HepG2 (cell line): ENCODE data around the gene PTS.

Experiments used
- EP300 ChIP-seq, 3 experiments: sonication (generic) in 1 of 3; formaldehyde crosslinking in 1 of 3; IDR thresholded peaks; 2 replicates each; pipeline versions ENCODE4 v1.5.1 to v1.6.1; 2011 to 2020; ENCODE audit warnings: low read depth in 2 of 3, low read length in 2 of 3, borderline replicate concordance in 1 of 3, improper control_type of control experiment in 1 of 3, mild to moderate bottlenecking in 1 of 3, missing genetic modification reagents in 1 of 3, moderate library complexity in 1 of 3
- HOXA7 ChIP-seq: sonication (generic); formaldehyde crosslinking; IDR thresholded peaks from 2 replicates; pipeline ENCODE4 v1.8.1; 2022; ENCODE audit warnings: mild to moderate bottlenecking, missing genetic modification reagents, moderate library complexity
- KLF16 ChIP-seq, 2 experiments: sonication (generic) in 1 of 2; formaldehyde crosslinking in 1 of 2; IDR thresholded peaks; 2 replicates each; pipeline versions ENCODE4 v1.6.1 to v1.8.0; 2016 to 2023; ENCODE audit warnings: missing genetic modification reagents in 2 of 2, missing compliant biosample characterization in 1 of 2
- MTF2 ChIP-seq: sonication (generic); formaldehyde crosslinking; IDR thresholded peaks from 2 replicates; pipeline ENCODE4 v1.5.0; 2020; ENCODE audit warnings: missing genetic modification reagents, borderline replicate concordance
- POLR2A ChIP-seq, 2 experiments: IDR thresholded peaks; 2 replicates each; pipeline ENCODE4 v1.6.1; 2011; ENCODE audit warnings: low read depth in 2 of 2, low read length in 2 of 2, mild to moderate bottlenecking in 1 of 2, moderate library complexity in 1 of 2; ENCODE audit not compliant: insufficient read depth in 1 of 2
- SMAD9 ChIP-seq: sonication (generic); formaldehyde crosslinking; IDR thresholded peaks from 2 replicates; pipeline ENCODE4 v1.5.1; 2020; ENCODE audit warnings: mild to moderate bottlenecking, missing genetic modification reagents
- SP4 ChIP-seq: sonication (generic); formaldehyde crosslinking; IDR thresholded peaks from 2 replicates; pipeline ENCODE4 v1.8.1; 2023; ENCODE audit warnings: mild to moderate bottlenecking, missing genetic modification reagents
- TBP ChIP-seq: sonication (generic); formaldehyde crosslinking; IDR thresholded peaks from 2 replicates; pipeline ENCODE4 v1.5.0; 2020; ENCODE audit warnings: missing genetic modification reagents
- ZFP37 ChIP-seq: sonication (generic); formaldehyde crosslinking; IDR thresholded peaks from 2 replicates; pipeline ENCODE4 v1.4.0; 2020; ENCODE audit warnings: missing genetic modification reagents, borderline replicate concordance
- ZNF670 ChIP-seq: sonication (generic); formaldehyde crosslinking; IDR thresholded peaks from 2 replicates; pipeline ENCODE4 v1.8.0; 2022; ENCODE audit warnings: mild to moderate bottlenecking, missing genetic modification reagents, borderline replicate concordance
- ZNF674 ChIP-seq: sonication (generic); formaldehyde crosslinking; IDR thresholded peaks from 2 replicates; pipeline ENCODE4 v1.5.0; 2020; ENCODE audit warnings: low read depth, mild to moderate bottlenecking, missing genetic modification reagents
- TF ChIP-seq, protein P1 (sequence below): sonication (generic); formaldehyde crosslinking; IDR thresholded peaks from 2 replicates; pipeline ENCODE4 v1.5.0; 2020; ENCODE audit warnings: mild to moderate bottlenecking, missing genetic modification reagents
- TF ChIP-seq, protein P2 (sequence below): sonication (generic); formaldehyde crosslinking; IDR thresholded peaks from 2 replicates; pipeline ENCODE4 v1.5.0; 2020; ENCODE audit warnings: mild to moderate bottlenecking, missing genetic modification reagents, moderate library complexity
- TF ChIP-seq, protein P3 (sequence below): sonication (generic); formaldehyde crosslinking; conservative IDR thresholded peaks from 2 replicates; pipeline ENCODE4 v1.4.0; 2020; ENCODE audit warnings: missing genetic modification reagents

DNA sequence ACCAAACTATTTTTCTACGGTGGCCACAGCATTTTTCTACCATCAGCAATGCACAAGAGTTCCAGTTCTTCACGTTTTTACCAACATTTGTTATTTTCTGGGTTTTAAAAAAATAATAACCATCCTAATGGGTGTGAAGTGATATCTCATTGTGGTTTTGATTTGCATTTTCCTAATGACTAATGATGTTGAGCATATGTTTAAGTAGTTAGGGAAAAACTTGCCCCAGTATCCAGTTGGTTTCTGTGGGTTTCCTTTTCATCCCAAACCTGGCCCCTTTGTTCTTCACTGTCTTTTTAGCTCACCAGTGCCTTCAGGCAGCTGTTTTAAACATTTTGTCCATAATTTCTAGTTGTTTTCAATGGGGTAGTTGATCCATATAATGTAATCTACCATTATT, 14.7 kb upstream of the PTS start:
- TF ChIP-seq, protein P1, sequence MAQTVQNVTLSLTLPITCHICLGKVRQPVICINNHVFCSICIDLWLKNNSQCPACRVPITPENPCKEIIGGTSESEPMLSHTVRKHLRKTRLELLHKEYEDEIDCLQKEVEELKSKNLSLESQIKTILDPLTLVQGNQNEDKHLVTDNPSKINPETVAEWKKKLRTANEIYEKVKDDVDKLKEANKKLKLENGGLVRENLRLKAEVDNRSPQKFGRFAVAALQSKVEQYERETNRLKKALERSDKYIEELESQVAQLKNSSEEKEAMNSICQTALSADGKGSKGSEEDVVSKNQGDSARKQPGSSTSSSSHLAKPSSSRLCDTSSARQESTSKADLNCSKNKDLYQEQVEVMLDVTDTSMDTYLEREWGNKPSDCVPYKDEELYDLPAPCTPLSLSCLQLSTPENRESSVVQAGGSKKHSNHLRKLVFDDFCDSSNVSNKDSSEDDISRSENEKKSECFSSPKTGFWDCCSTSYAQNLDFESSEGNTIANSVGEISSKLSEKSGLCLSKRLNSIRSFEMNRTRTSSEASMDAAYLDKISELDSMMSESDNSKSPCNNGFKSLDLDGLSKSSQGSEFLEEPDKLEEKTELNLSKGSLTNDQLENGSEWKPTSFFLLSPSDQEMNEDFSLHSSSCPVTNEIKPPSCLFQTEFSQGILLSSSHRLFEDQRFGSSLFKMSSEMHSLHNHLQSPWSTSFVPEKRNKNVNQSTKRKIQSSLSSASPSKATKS, result no peak
- no peak for TF ChIP-seq EP300 (IDR thresholded peaks at IDR 0.05; ENCODE audit: low read depth in 2 of 2, low read length in 2 of 2)
- TF ChIP-seq EP300 (CRISPR knock-in tag; IDR thresholded peaks at IDR 0.05; ENCODE audit: borderline replicate concordance), result no peak
- TF ChIP-seq, protein P2, sequence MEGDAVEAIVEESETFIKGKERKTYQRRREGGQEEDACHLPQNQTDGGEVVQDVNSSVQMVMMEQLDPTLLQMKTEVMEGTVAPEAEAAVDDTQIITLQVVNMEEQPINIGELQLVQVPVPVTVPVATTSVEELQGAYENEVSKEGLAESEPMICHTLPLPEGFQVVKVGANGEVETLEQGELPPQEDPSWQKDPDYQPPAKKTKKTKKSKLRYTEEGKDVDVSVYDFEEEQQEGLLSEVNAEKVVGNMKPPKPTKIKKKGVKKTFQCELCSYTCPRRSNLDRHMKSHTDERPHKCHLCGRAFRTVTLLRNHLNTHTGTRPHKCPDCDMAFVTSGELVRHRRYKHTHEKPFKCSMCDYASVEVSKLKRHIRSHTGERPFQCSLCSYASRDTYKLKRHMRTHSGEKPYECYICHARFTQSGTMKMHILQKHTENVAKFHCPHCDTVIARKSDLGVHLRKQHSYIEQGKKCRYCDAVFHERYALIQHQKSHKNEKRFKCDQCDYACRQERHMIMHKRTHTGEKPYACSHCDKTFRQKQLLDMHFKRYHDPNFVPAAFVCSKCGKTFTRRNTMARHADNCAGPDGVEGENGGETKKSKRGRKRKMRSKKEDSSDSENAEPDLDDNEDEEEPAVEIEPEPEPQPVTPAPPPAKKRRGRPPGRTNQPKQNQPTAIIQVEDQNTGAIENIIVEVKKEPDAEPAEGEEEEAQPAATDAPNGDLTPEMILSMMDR (CRISPR knock-in tag), result no peak
- TF ChIP-seq MTF2 (CRISPR knock-in tag), result no peak
- no peak for TF ChIP-seq SP4 (CRISPR knock-in tag)
- TF ChIP-seq ZNF674 (CRISPR knock-in tag), result no peak
- TF ChIP-seq HOXA7, result no peak
- no peak for TF ChIP-seq TBP
- TF ChIP-seq ZNF670, result no peak
- no peak for TF ChIP-seq ZFP37
- no peak for TF ChIP-seq SMAD9 (CRISPR knock-in tag)
- TF ChIP-seq, protein P3, sequence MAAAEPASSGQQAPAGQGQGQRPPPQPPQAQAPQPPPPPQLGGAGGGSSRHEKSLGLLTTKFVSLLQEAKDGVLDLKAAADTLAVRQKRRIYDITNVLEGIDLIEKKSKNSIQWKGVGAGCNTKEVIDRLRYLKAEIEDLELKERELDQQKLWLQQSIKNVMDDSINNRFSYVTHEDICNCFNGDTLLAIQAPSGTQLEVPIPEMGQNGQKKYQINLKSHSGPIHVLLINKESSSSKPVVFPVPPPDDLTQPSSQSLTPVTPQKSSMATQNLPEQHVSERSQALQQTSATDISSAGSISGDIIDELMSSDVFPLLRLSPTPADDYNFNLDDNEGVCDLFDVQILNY (CRISPR knock-in tag), result no peak
- TF ChIP-seq POLR2A (IDR thresholded peaks at IDR 0.05; ENCODE audit: insufficient read depth in 1 of 2, low read depth in 2 of 2, low read length in 2 of 2), result no peak
- no peak for TF ChIP-seq KLF16 (CRISPR knock-in tag; IDR thresholded peaks at IDR 0.05)
